GM12865 (cell line): Measurements from ENCODE around the gene IARS2.

Source experiments
- DNase-seq: peaks from one replicate; pipeline ENCODE4 v3.0.0; 2010; ENCODE audit warnings: low read depth
- H3K4me3 ChIP-seq: 2 replicates; pipeline ENCODE4 v1.5.1; 2011; ENCODE audit warnings: mild to moderate bottlenecking, low read depth, low read length, control low read depth
- TF ChIP-seq, protein P1 (sequence below): IDR thresholded peaks from 2 replicates; pipeline ENCODE4 v1.5.1; 2011; ENCODE audit warnings: low read length, control low read depth, low read depth, inconsistent platforms; ENCODE audit not compliant: insufficient read depth; ENCODE audit errors: missing control alignments

The IARS2 gene

DNA sequence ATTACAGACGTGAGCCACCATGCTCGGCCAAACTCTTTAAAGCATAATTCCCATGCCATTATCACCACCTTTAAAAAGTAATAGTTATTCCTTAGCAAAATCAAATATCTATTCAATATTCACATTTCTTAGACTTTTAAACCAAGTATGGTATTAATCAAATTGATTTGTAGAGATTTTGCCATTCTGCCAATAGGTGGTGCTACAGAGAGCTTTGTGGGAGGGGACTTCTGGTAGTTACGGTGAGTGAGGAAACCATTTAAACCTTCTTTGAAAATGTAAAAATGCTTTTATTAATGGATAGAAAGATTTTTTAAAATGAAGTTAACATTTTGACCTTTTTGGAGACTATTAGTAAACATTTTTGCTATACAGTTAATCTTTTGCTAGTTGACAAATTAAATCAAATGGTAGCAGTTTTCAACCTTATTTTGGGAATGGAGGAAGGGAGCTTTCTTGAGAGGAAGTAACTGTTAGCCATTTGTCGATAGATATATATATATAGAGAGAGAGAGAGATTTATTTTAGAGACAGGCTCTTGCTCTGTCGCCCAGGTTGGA lies 19.3 kb downstream of the IARS2 start:
- no peak overlapping the region for H3K4me3 ChIP-seq
- DNase-seq = peak; percentile 61
- TF ChIP-seq, protein P1, sequence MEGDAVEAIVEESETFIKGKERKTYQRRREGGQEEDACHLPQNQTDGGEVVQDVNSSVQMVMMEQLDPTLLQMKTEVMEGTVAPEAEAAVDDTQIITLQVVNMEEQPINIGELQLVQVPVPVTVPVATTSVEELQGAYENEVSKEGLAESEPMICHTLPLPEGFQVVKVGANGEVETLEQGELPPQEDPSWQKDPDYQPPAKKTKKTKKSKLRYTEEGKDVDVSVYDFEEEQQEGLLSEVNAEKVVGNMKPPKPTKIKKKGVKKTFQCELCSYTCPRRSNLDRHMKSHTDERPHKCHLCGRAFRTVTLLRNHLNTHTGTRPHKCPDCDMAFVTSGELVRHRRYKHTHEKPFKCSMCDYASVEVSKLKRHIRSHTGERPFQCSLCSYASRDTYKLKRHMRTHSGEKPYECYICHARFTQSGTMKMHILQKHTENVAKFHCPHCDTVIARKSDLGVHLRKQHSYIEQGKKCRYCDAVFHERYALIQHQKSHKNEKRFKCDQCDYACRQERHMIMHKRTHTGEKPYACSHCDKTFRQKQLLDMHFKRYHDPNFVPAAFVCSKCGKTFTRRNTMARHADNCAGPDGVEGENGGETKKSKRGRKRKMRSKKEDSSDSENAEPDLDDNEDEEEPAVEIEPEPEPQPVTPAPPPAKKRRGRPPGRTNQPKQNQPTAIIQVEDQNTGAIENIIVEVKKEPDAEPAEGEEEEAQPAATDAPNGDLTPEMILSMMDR = peak; percentile 59

DNA sequence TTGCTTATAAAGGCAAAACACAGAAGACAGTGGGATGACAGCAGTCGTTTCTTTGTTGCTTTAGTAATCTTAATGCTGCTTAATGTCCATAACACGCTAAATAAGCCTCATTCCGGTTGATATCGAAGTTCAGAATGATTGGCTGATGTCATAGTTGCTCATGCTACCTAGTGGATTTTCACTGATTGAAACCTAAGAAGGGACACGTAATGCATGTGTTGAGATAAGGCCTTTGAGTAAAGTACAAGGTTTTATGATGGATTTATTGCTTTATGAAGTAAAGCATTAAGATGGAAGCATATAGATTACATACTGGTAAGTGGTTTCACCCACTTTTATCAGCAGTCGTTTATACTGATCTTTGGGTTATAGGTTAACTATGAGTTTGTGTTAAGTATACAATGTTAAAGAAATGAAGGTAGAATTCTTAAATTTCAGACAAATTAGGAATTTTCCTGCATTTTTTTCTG lies 25.1 kb downstream of the IARS2 start:
- no peak overlapping the region for H3K4me3 ChIP-seq
- TF ChIP-seq, protein P1 = no peak
- no peak for DNase-seq

GRCh38 chr1:220121791-220122530 lies 28.0 kb downstream of the IARS2 start:
- TF ChIP-seq, protein P1 = no peak
- DNase-seq = no peak
- no peak overlapping the region for H3K4me3 ChIP-seq

DNA sequence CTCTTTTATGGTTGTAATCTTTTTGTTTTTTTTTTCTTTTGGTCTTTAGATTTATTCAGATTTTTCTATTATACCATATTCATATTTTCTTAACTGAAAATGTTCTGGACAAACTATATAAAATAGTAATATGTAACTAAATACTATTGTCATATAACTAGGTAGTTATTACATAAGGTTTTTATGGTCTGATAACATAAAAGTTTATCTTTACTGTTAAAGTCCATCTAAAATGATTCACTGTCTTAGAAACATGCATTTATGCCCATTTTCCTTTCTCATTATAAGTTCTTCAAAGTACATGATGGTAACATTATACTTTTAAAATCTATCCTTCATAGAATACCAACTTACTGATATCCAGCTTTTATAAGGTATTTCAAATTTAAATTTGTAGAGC lies 29.1 kb downstream of the IARS2 start:
- no peak overlapping the region for H3K4me3 ChIP-seq
- TF ChIP-seq, protein P1 = no peak

GRCh38 chr1:220123889-220124288 lies 30.0 kb downstream of the IARS2 start:
- TF ChIP-seq, protein P1 = peak; percentile 19
- DNase-seq = peak; percentile 31
- no peak overlapping the region for H3K4me3 ChIP-seq

More for the DNA sequence above, 29.1 kb downstream of the IARS2 start:
- DNase-seq = no peak

DNA sequence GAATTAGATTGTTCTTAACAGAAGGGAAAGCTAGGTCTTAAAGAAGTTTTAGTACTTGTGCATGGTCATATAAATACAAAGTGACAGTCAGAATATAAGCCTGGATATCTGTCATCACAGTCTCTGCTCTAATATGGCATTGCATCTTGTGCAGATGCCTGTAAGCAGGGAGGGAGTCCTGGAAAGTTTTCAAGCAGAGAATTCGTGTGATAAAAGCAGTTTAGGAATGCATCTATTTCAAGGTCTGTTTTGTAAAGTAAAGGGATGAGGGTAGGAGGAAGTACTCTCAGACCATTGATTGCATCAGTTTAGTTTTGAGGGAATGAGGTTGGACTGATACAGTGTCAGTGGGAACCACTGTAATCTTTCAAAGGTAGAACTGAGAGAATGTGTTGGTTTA lies 30.6 kb downstream of the IARS2 start:
- H3K4me3 ChIP-seq = no peak overlapping the region
- no peak for DNase-seq
- TF ChIP-seq, protein P1 = no peak
